ENCODE data around the gene C10orf105.

DNA sequence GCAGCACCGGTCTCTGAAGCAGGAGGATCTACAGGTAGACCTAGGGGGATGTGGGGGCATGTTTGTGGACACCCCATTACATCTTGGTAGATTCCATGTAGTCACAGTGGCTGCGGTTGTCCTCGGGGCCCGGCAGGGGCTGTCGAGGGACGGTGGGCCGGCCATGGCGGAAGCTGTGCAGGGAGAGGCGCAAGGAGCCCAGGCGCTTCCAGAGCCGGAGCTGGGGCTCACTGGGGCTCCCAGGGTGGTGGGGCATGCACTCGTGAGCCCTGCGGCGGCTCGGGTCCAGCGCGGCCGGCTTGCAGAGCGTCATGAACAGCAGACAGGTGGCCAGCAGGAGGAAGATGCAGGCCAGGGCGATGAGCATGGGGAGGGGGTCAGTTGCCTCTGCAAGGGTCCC lies 3.7 kb downstream of the C10orf105 start:
- TF ChIP-seq YY1 (IDR thresholded peaks at IDR 0.05; ENCODE audit: insufficient read depth, insufficient read length) (no peak), ZNF274 (IDR thresholded peaks at IDR 0.05; ENCODE audit: low read depth, low read length) (no peak), SUZ12 (IDR thresholded peaks at IDR 0.05; ENCODE audit: extremely low read depth, insufficient read depth, insufficient read length) (no peak)
